Peyer's patch (tissue), 4 donors: ENCODE measurements around the gene ADAMTS16.

ENCODE experiments used
- CTCF ChIP-seq, 6 experiments: fragments of 450-650 bp in 4 of 6; fragments of 200-600 bp in 2 of 6; sonication (generic) in 1 of 6; IDR thresholded peaks; one replicate each; pipeline ENCODE4 v1.5.1; 2017 to 2019; ENCODE audit warnings: antibody characterized with exemption in 6 of 6, mild to moderate bottlenecking in 3 of 6, moderate library complexity in 1 of 6
- POLR2A ChIP-seq, 2 donors: fragments of 450-650 bp; IDR thresholded peaks; one replicate each; pipeline ENCODE4 v1.5.1; 2017; ENCODE audit warnings: antibody characterized with exemption in 2 of 2, mild to moderate bottlenecking in 2 of 2, moderate library complexity in 2 of 2

DNA sequence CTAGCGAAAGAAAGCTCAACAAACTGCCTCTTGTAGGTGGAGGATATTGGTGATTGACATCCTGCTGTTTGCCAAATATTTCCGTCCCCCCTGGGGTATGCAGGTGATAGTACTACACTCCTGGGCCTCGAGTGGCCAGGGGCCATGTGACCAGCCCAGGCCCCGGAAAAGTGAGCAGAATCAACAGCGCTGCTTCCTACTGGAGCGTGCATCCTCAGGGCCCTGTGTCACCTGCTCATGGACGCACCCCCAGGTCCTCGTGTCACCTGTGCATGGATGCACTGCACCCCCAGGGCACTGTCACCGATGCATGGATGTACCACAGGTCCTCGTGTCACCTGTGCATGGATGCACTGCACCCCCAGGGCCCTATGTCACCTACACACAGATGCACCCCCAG, 43.8 kb downstream of the ADAMTS16 start:
- TF ChIP-seq CTCF (IDR thresholded peaks at IDR 0.05) (no peak), POLR2A (IDR thresholded peaks at IDR 0.05) (no peak)
